GM23248 (cell line): Measurements from ENCODE around the gene CHAC1. TPM values are rescaled to one million over a fixed set of nuclear protein-coding genes. Genes with fewer than 3 reads are reported as not detected.

Source experiments
- DNase-seq: peaks from one replicate; pipeline ENCODE4 v3.0.0-alpha.2; 2015
- H2AFZ ChIP-seq: fragments of 200-600 bp; sonication (generic); 2 replicates; pipeline ENCODE4 v1.6.1; 2016; ENCODE audit warnings: antibody characterized with exemption
- H3F3A ChIP-seq: fragments of 200-600 bp; sonication (generic); 2 replicates; pipeline ENCODE4 v1.6.1; 2016; ENCODE audit warnings: mild to moderate bottlenecking, antibody characterized with exemption, mixed run types; ENCODE audit not compliant: insufficient read depth
- H3K27ac ChIP-seq: fragments of 200-600 bp; sonication (generic); 2 replicates; pipeline ENCODE4 v1.5.1; 2016; ENCODE audit warnings: mild to moderate bottlenecking
- H3K27me3 ChIP-seq: fragments of 200-600 bp; sonication (generic); replicated peaks from 2 replicates; pipeline ENCODE4 v1.6.1; 2016; ENCODE audit warnings: mild to moderate bottlenecking; ENCODE audit not compliant: insufficient read depth
- H3K36me3 ChIP-seq: fragments of 200-600 bp; sonication (generic); 2 replicates; pipeline ENCODE4 v1.6.1; 2016; ENCODE audit warnings: low read depth, mild to moderate bottlenecking
- H3K4me1 ChIP-seq: fragments of 200-600 bp; sonication (generic); 2 replicates; pipeline ENCODE4 v1.6.1; 2016; ENCODE audit warnings: mild to moderate bottlenecking; ENCODE audit not compliant: insufficient read depth
- H3K4me2 ChIP-seq: fragments of 200-600 bp; sonication (generic); one replicate; pipeline ENCODE4 v1.6.1; 2016; ENCODE audit warnings: mild to moderate bottlenecking; ENCODE audit not compliant: unreplicated experiment
- H3K4me3 ChIP-seq: fragments of 200-600 bp; sonication (generic); 2 replicates; pipeline ENCODE4 v1.5.1; 2016; ENCODE audit warnings: mild to moderate bottlenecking
- H3K79me2 ChIP-seq: fragments of 200-600 bp; sonication (generic); 2 replicates; pipeline ENCODE4 v1.6.1; 2016; ENCODE audit warnings: mild to moderate bottlenecking; ENCODE audit not compliant: insufficient read depth
- H3K9ac ChIP-seq: fragments of 200-600 bp; sonication (generic); 2 replicates; pipeline ENCODE4 v1.6.1; 2016; ENCODE audit warnings: mild to moderate bottlenecking
- H3K9me2 ChIP-seq: fragments of 200-600 bp; sonication (generic); 2 replicates; pipeline ENCODE4 v1.6.1; 2016; ENCODE audit warnings: mixed run types, mild to moderate bottlenecking, moderate library complexity; ENCODE audit not compliant: insufficient read depth
- H3K9me3 ChIP-seq: fragments of 200-600 bp; sonication (generic); one replicate; pipeline ENCODE4 v1.6.1; 2017; ENCODE audit warnings: low read depth
- H4K20me1 ChIP-seq: fragments of 200-600 bp; sonication (generic); 2 replicates; pipeline ENCODE4 v1.6.0; 2016; ENCODE audit not compliant: insufficient read depth
- EZH2 ChIP-seq: fragments of 200-600 bp; sonication (generic); IDR thresholded peaks from 2 replicates; pipeline ENCODE4 v1.6.1; 2018; ENCODE audit warnings: antibody characterized with exemption, mild to moderate bottlenecking; ENCODE audit not compliant: insufficient read depth, poor library complexity, severe bottlenecking
- EZH2phosphoT487 ChIP-seq: fragments of 200-600 bp; sonication (generic); IDR thresholded peaks from 2 replicates; pipeline ENCODE4 v1.6.1; 2018; ENCODE audit warnings: antibody characterized with exemption, moderate library complexity, mild to moderate bottlenecking, low read depth; ENCODE audit not compliant: insufficient read depth
- WGBS, 2 experiments: methylation state at CpG; one replicate each; pipeline ENCODE4 v1.1.6; 2015 to 2017; ENCODE audit warnings: low lambda C conversion rate in 2 of 2, low coverage in 1 of 2; ENCODE audit errors: missing lambda C conversion rate in 2 of 2; 5-methylcytosine and 5-hydroxymethylcytosine counted together
- in situ Hi-C: fragments of 300-500 bp; cut with MboI; formaldehyde crosslinking; loops from 2 replicates; pipeline ENCODE4 v1.15.0; 2020
- polyA plus RNA-seq: library from polyadenylated mRNA; unstranded; fragments of >200 nt; fragmentation: Nextera tagmentation; extraction: Ambion mirVana; gene quantifications from 2 replicates; pipeline ENCODE4 v1.2.1, GENCODE V29; 2016
- total RNA-seq: library from RNA; depleted of rRNA; stranded (reverse); fragments of >200 nt; shearing (Covaris generic); gene quantifications from 2 replicates; pipeline ENCODE4 v1.2.3, GENCODE V29; 2014

CHAC1 gene
- total and polyA plus RNA-seq, 2 experiments from 2014 or later, result 43.8 to 74.4 TPM

GRCh38 chr15:40964634-40965033, 11.4 kb downstream of the CHAC1 start:
- Histone ChIP-seq H4K20me1 (no peaks in the 10 kb centered on the region), H3K9me3 (no peaks in the 10 kb centered on the region), H3K9me2 (no peaks in the 10 kb centered on the region), H3K4me2 (no peak overlapping the region), H3K27ac (no peak overlapping the region), H3K79me2 (no peaks in the 10 kb centered on the region), H3K27me3 (no peaks in the 10 kb centered on the region), H2AFZ (no peak overlapping the region), H3F3A (no peaks in the 10 kb centered on the region), H3K9ac (no peak overlapping the region), H3K36me3 (no peaks in the 10 kb centered on the region), H3K4me3 (no peak overlapping the region), H3K4me1 (no peaks in the 10 kb centered on the region)
- in situ Hi-C loops, result no loop called here
- no peak for DNase-seq
- TF ChIP-seq EZH2, result no peak
- no peak for TF ChIP-seq EZH2phosphoT487
- WGBS, 2 experiments, result 79 to 85% methylated on average over 13 of the region's 13 CpGs

GRCh38 chr15:40968290-40969085, 15.2 kb downstream of the CHAC1 start:
- H3K4me2 ChIP-seq, result no peak overlapping the region
- in situ Hi-C loops, result no loop called here
- WGBS, 2 experiments, result 73 to 75% methylated on average over 7 of the region's 7 CpGs

GRCh38 chr15:40969363-40969762, 16.1 kb downstream of the CHAC1 start:
- H3K4me2 ChIP-seq, result no peak overlapping the region
- 95 to 97% methylated on average over 8 of the region's 8 CpGs for WGBS, 2 experiments
- DNase-seq, result no peak
- no peak for TF ChIP-seq EZH2phosphoT487
- no peak for TF ChIP-seq EZH2
- no peak overlapping the region for H3K27ac ChIP-seq
- H3K27me3 ChIP-seq, result no peaks in the 10 kb centered on the region
- no peaks in the 10 kb centered on the region for H3K36me3 ChIP-seq
- no peaks in the 10 kb centered on the region for H3K9me2 ChIP-seq
- H3K4me3 ChIP-seq, result no peak overlapping the region
- H4K20me1 ChIP-seq, result no peaks in the 10 kb centered on the region
- no peaks in the 10 kb centered on the region for H3K9me3 ChIP-seq
- H3K4me1 ChIP-seq, result no peaks in the 10 kb centered on the region; the same call in 1 of the 2 replicates
- in situ Hi-C loops, result no loop called here
- H2AFZ ChIP-seq, result no peak overlapping the region
- no peak overlapping the region for H3K9ac ChIP-seq
- no peaks in the 10 kb centered on the region for H3K79me2 ChIP-seq
- no peaks in the 10 kb centered on the region for H3F3A ChIP-seq

More at GRCh38 chr15:40968290-40969085, 15.2 kb downstream of the CHAC1 start:
- H3K79me2 ChIP-seq, result no peaks in the 10 kb centered on the region
- H3K27ac ChIP-seq, result no peak overlapping the region
- H3K36me3 ChIP-seq, result no peaks in the 10 kb centered on the region
- H3F3A ChIP-seq, result no peaks in the 10 kb centered on the region
- H4K20me1 ChIP-seq, result no peaks in the 10 kb centered on the region
- H2AFZ ChIP-seq, result no peak overlapping the region
- H3K9me3 ChIP-seq, result no peaks in the 10 kb centered on the region
- H3K9ac ChIP-seq, result no peak overlapping the region
- H3K4me1 ChIP-seq, result no peaks in the 10 kb centered on the region; the same call in 1 of the 2 replicates
- no peaks in the 10 kb centered on the region for H3K27me3 ChIP-seq
- H3K9me2 ChIP-seq, result no peaks in the 10 kb centered on the region
- no peak for DNase-seq
- TF ChIP-seq EZH2, result no peak
- no peak for TF ChIP-seq EZH2phosphoT487
- H3K4me3 ChIP-seq, result no peak overlapping the region

- in situ Hi-C loops, result no loop called here
- Histone ChIP-seq H3F3A (no peaks in the 10 kb centered on the region), H4K20me1 (no peaks in the 10 kb centered on the region), H3K27ac (no peak overlapping the region), H3K9me2 (no peaks in the 10 kb centered on the region), H3K79me2 (no peaks in the 10 kb centered on the region), H3K4me3 (no peak overlapping the region), H3K9ac (no peak overlapping the region), H3K4me1 (peaks cover 7% of the 10 kb centered on the region; the same call in 1 of the 2 replicates), H2AFZ (no peak overlapping the region), H3K4me2 (no peak overlapping the region), H3K27me3 (no peaks in the 10 kb centered on the region), H3K36me3 (peaks cover 24% of the 10 kb centered on the region; the same call in 1 of the 2 replicates), H3K9me3 (no peaks in the 10 kb centered on the region)
- no peak for TF ChIP-seq EZH2phosphoT487
- TF ChIP-seq EZH2, result no peak
- 90 to 95% methylated on average over 4 of the region's 4 CpGs for WGBS, 2 experiments
- no peak for DNase-seq
These were observed 21.6 kb downstream of the CHAC1 start for GRCh38 chr15:40974879-40975278.
